ENCODE data around the gene HGFAC.

HGFAC gene

GRCh38 chr4:3424522-3425095 lies 17.2 kb upstream of the HGFAC start:
- no peak for DNase-seq (ENCODE audit: low read depth in 2 of 2)

GRCh38 chr4:3426465-3427133 lies 15.2 kb upstream of the HGFAC start:
- DNase-seq (ENCODE audit: low read depth in 2 of 2), result no peak

GRCh38 chr4:3427134-3427476 lies 14.7 kb upstream of the HGFAC start:
- no peak for DNase-seq (ENCODE audit: low read depth in 2 of 2)

- DNase-seq (ENCODE audit: low read depth in 2 of 2), result no peak
Observed at GRCh38 chr4:3427706-3428446, 13.9 kb upstream of the HGFAC start.

- DNase-seq (ENCODE audit: low read depth in 2 of 2), result no peak
Observed at GRCh38 chr4:3429651-3430050, 12.1 kb upstream of the HGFAC start.

GRCh38 chr4:3430524-3430923 lies 11.2 kb upstream of the HGFAC start:
- no peak for DNase-seq (ENCODE audit: low read depth in 2 of 2)

- no peak for DNase-seq (ENCODE audit: low read depth in 2 of 2)
Observed at GRCh38 chr4:3431446-3431993, 10.2 kb upstream of the HGFAC start.

- DNase-seq (ENCODE audit: low read depth in 2 of 2), result no peak
Observed at GRCh38 chr4:3432381-3432790, 9.4 kb upstream of the HGFAC start.

- no peak for DNase-seq (ENCODE audit: low read depth in 2 of 2)
Observed at GRCh38 chr4:3433138-3433869, 8.5 kb upstream of the HGFAC start.

GRCh38 chr4:3434881-3435685 lies 6.7 kb upstream of the HGFAC start:
- no peak for DNase-seq (ENCODE audit: low read depth in 2 of 2)

GRCh38 chr4:3435686-3435956 lies 6.1 kb upstream of the HGFAC start:
- no peak for DNase-seq (ENCODE audit: low read depth in 2 of 2)

- DNase-seq (ENCODE audit: low read depth in 2 of 2), result no peak
Observed at GRCh38 chr4:3436048-3436797, 5.5 kb upstream of the HGFAC start.

GRCh38 chr4:3436798-3437581 lies 4.8 kb upstream of the HGFAC start:
- DNase-seq (ENCODE audit: low read depth in 2 of 2), result no peak

- DNase-seq (ENCODE audit: low read depth in 2 of 2), result no peak
Observed at GRCh38 chr4:3437582-3437936, 4.2 kb upstream of the HGFAC start.

- DNase-seq (ENCODE audit: low read depth in 2 of 2), result no peak
Observed at GRCh38 chr4:3437998-3438846, 3.5 kb upstream of the HGFAC start.

- DNase-seq (ENCODE audit: low read depth in 2 of 2), result no peak
Observed at GRCh38 chr4:3438847-3439180, 3.0 kb upstream of the HGFAC start.

- no peak for DNase-seq (ENCODE audit: low read depth in 2 of 2)
Observed at GRCh38 chr4:3439391-3439790, 2.4 kb upstream of the HGFAC start.

- DNase-seq (ENCODE audit: low read depth in 2 of 2), result no peak
Observed at GRCh38 chr4:3440011-3440410, 1.8 kb upstream of the HGFAC start.

- DNase-seq (ENCODE audit: low read depth in 2 of 2), result no peak
Observed at GRCh38 chr4:3440979-3441500, 728 bp upstream of the HGFAC start.
